ENCODE results near the gene ANKRD35. TPM values are rescaled to one million over a fixed set of nuclear protein-coding genes. Genes with fewer than 3 reads are reported as not detected.

The ANKRD35 gene
- total RNA-seq, 1 donor from 2014 or later = not detected

DNA sequence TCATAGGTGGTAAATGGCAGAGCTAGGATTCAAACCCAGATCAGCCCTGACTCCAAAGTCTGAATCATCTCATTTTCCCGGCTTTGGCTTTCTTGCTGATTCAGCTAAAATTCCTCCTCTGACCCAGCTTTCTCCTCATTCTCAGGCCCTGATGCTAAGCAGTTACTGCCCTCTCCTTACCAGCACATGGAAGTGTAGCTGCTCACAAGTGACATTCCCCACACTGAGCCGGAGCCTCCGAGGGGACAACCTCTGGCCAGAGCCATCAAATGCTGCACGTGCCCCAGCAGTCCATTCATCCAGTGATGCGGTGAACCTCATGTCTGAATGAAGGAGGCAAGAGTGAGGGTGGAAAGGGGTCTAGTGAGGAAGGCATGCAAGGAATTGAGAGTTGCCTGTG, 13.1 kb upstream of the ANKRD35 start:
- peaks cover 28% of the 10 kb centered on the region for H3K36me3 Mint-ChIP-seq (ENCODE audit: low read depth)
- no peak overlapping the region for H3K4me3 Mint-ChIP-seq (ENCODE audit: unreplicated experiment)
- H3K4me1 Mint-ChIP-seq (ENCODE audit: low read depth) = no peaks in the 10 kb centered on the region
- no peak for DNase-seq (ENCODE audit: low spot score)
- TF ChIP-seq CTCF (IDR thresholded peaks at IDR 0.05) = no peak
- H3K9me3 Mint-ChIP-seq (ENCODE audit: low read depth) = no peaks in the 10 kb centered on the region
- no peak overlapping the region for H3K27ac Mint-ChIP-seq (ENCODE audit: unreplicated experiment)
- H3K27me3 Mint-ChIP-seq (ENCODE audit: low read depth) = no peaks in the 10 kb centered on the region

DNA sequence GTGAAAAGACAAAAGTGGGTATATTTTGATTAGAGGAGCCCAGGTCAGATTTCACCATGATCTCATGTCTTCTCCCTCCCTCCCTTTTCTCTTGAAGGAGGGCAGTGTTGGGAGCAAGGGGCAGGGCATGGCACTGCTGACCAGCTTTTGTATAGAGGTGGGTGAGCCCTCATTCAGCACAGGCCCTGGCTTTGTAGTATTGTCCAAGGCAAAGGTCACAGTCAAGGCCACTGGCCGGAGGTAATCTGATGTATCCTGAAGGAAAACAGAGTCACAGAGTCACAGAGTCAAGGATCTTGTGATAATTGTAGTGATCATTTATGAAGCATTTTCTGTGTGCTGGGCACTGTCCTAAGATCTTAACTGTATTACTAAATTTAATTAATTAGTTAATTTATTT, 12.3 kb upstream of the ANKRD35 start:
- Mint-ChIP-seq H3K4me3 (ENCODE audit: unreplicated experiment) (no peak overlapping the region), H3K27ac (ENCODE audit: unreplicated experiment) (no peak overlapping the region)

DNA sequence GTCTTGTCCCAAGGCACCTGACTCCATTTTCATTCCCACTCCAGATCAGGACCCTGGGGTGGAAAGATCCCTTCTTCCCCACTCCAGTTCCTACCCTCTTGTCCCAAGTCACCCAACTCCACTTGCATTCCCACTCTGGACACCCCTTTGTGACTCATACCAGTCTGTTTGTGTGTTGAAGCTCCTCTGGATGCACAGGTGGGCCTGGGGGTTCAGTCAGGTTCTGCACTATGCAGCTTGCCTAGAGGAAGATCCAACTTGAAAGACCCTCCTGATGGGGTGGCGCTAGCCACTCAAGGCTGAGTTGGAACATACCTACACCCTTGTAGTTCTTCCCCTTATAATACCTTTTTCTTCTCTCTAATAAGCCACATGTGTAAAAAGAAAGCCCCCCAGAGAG, 9.8 kb upstream of the ANKRD35 start:
- H3K27me3 Mint-ChIP-seq (ENCODE audit: low read depth) = no peaks in the 10 kb centered on the region
- peaks cover 18% of the 10 kb centered on the region for H3K36me3 Mint-ChIP-seq (ENCODE audit: low read depth)
- H3K27ac Mint-ChIP-seq (ENCODE audit: unreplicated experiment) = no peak overlapping the region
- DNase-seq (ENCODE audit: low spot score) = no peak
- H3K9me3 Mint-ChIP-seq (ENCODE audit: low read depth) = no peaks in the 10 kb centered on the region
- no peak overlapping the region for H3K4me3 Mint-ChIP-seq (ENCODE audit: unreplicated experiment)
- peaks cover 30% of the 10 kb centered on the region for H3K4me1 Mint-ChIP-seq (ENCODE audit: low read depth)
- no peak for TF ChIP-seq CTCF (IDR thresholded peaks at IDR 0.05)

More for the DNA sequence above, 12.3 kb upstream of the ANKRD35 start:
- TF ChIP-seq CTCF (IDR thresholded peaks at IDR 0.05) = no peak
- peaks cover 6% of the 10 kb centered on the region for H3K4me1 Mint-ChIP-seq (ENCODE audit: low read depth)
- no peaks in the 10 kb centered on the region for H3K9me3 Mint-ChIP-seq (ENCODE audit: low read depth)
- H3K36me3 Mint-ChIP-seq (ENCODE audit: low read depth) = peaks cover 28% of the 10 kb centered on the region
- no peak for DNase-seq (ENCODE audit: low spot score)
- no peaks in the 10 kb centered on the region for H3K27me3 Mint-ChIP-seq (ENCODE audit: low read depth)

DNA sequence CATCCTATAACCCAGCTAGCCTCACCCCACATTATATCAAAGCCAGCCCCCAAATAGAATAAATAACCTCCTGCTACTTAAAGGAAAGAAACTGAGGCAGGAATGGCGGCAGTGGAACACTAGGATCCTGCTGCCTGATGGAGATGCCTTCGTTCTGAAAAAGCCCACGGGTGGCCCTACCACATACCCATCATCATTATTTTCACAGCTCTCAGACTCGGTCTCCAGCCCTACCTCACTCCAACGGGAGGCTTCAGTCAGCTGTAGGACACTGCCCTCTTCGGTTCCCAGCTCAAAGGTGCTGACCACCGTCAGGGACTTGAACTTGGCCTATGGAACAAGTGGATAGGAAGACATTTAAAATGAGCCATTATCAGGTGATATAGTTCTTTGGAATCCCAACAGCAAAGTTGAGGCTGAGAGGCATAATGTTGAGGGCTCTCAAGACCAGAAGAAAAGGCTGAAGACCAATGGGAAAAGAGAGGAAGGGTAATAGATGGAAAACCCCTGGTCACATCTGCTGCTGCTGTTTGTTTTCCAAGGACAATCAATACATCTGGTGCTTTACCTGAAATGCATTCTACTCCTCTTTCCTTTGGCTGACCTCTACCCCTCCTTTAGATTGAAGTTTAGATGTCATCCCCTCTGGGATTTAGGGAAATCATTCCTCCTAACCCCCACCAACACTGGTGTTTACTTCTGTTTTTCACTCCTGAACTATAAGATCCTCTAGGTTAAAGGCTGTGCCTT, 7.8 kb upstream of the ANKRD35 start:
- no peak for TF ChIP-seq CTCF (IDR thresholded peaks at IDR 0.05)
- Mint-ChIP-seq H3K4me3 (ENCODE audit: unreplicated experiment) (no peak overlapping the region), H3K9me3 (ENCODE audit: low read depth) (no peaks in the 10 kb centered on the region), H3K27me3 (ENCODE audit: low read depth) (no peaks in the 10 kb centered on the region), H3K4me1 (ENCODE audit: low read depth) (peaks cover 36% of the 10 kb centered on the region), H3K36me3 (ENCODE audit: low read depth) (peaks cover 11% of the 10 kb centered on the region), H3K27ac (ENCODE audit: unreplicated experiment) (peak overlapping the region; percentile 96)
- no peak for DNase-seq (ENCODE audit: low spot score)

- Mint-ChIP-seq H3K36me3 (ENCODE audit: low read depth) (peaks cover 7% of the 10 kb centered on the region), H3K27ac (ENCODE audit: unreplicated experiment) (peak overlapping the region; percentile 96), H3K9me3 (ENCODE audit: low read depth) (no peaks in the 10 kb centered on the region), H3K4me1 (ENCODE audit: low read depth) (peaks cover 40% of the 10 kb centered on the region), H3K27me3 (ENCODE audit: low read depth) (no peaks in the 10 kb centered on the region), H3K4me3 (ENCODE audit: unreplicated experiment) (peak overlapping the region; percentile 42)
- no peak for DNase-seq (ENCODE audit: low spot score)
- no peak for TF ChIP-seq CTCF (IDR thresholded peaks at IDR 0.05)
Measured at GRCh38 chr1:145892486-145893087, 6.9 kb upstream of the ANKRD35 start.

All from chondrocyte (in vitro differentiated cells).